Measurements from ENCODE around the gene PRR20G. TPM values are rescaled to one million over a fixed set of nuclear protein-coding genes. Genes with fewer than 3 reads are reported as not detected.

PRR20G gene
- total and polyA plus RNA-seq, 2 donors (not counting 3 experiments of a cell fraction or from before 2014, with no cell fraction given) = not detected

GRCh38 chr3:127316685-127317084 lies 28.8 kb upstream of the PRR20G start:
- H3K27ac ChIP-seq (ENCODE audit: insufficient read depth, low read depth, low read length) = no peak overlapping the region
- no peak for TF ChIP-seq EZH2 (IDR thresholded peaks at IDR 0.05; ENCODE audit: borderline replicate concordance, low read depth, low read length, severe bottlenecking)
- no peak for TF ChIP-seq JUN (IDR thresholded peaks at IDR 0.05; ENCODE audit: borderline replicate concordance, insufficient read depth, insufficient read length, low read depth)
- no peak for TF ChIP-seq MYC (IDR thresholded peaks at IDR 0.05; ENCODE audit: low read depth, low read length)
- TF ChIP-seq POLR2A (IDR thresholded peaks at IDR 0.05; ENCODE audit: low read depth, low read length) = no peak
- no peak for TF ChIP-seq POLR2AphosphoS5 (IDR thresholded peaks at IDR 0.05; ENCODE audit: insufficient read depth, low read depth, low read length)
- TF ChIP-seq CTCF (IDR thresholded peaks at IDR 0.05; ENCODE audit: extremely low read depth in 1 of 2, insufficient read depth in 1 of 2, low read depth in 1 of 2, low read length in 2 of 2) = no peak
- TF ChIP-seq FOS (IDR thresholded peaks at IDR 0.05; ENCODE audit: borderline replicate concordance, insufficient read depth, low read length) = no peak

More at GRCh38 chr3:127316685-127317084, 28.8 kb upstream of the PRR20G start:
- H3K4me2 ChIP-seq (ENCODE audit: insufficient read depth, low read length) = no peak overlapping the region
- no peaks in the 10 kb centered on the region for H3K4me1 ChIP-seq (ENCODE audit: control insufficient read depth, extremely low read depth, insufficient read depth, low read length)
- no peak for DNase-seq (ENCODE audit: low read depth, low spot score)
- no TSS peak for BruUV-seq (replicated peaks)
- no peak overlapping the region for H3K9ac ChIP-seq (replicated peaks; ENCODE audit: extremely low read depth, insufficient read depth, low read length)
- no peak overlapping the region for H3K4me3 ChIP-seq (replicated peaks in 1 of 3; ENCODE audit: insufficient read depth in 1 of 3, low read depth in 1 of 3, low read length in 3 of 3)
- CTCF ChIA-PET = no interaction called here
- H3K9me3 ChIP-seq (replicated peaks; ENCODE audit: control insufficient read depth, insufficient read depth, low read length) = no peaks in the 10 kb centered on the region
- POLR2A ChIA-PET = no interaction called here
- H3K79me2 ChIP-seq (ENCODE audit: control insufficient read depth, insufficient read depth, low read length) = no peaks in the 10 kb centered on the region
- intact Hi-C loops (cut with micrococcal nuclease) (no loop called here), dilution Hi-C loops (cut with MboI; ENCODE audit: extremely low pct_ligation_motif_present, low sequenced_read_pairs) (no loop called here)
- H3K9me1 ChIP-seq (replicated peaks; ENCODE audit: control insufficient read depth, extremely low read depth, insufficient read depth, low read length) = no peaks in the 10 kb centered on the region
- no peaks in the 10 kb centered on the region for H3K36me3 ChIP-seq (ENCODE audit: control insufficient read depth in 2 of 2, extremely low read depth in 1 of 2, insufficient read depth in 2 of 2, low read length in 2 of 2)
- peaks cover 0 to 1% of the 10 kb centered on the region in 2 experiments for H3K27me3 ChIP-seq (ENCODE audit: control insufficient read depth in 2 of 2, insufficient read depth in 2 of 2, low read length in 2 of 2)
- no peaks in the 10 kb centered on the region for H4K20me1 ChIP-seq (replicated peaks; ENCODE audit: control insufficient read depth, extremely low read depth, insufficient read depth, low read length)
- no peak for FAIRE-seq
- H2AFZ ChIP-seq (ENCODE audit: low read depth, low read length) = no peak overlapping the region
